Activated effector memory CD4-positive, alpha-beta T cell treated with Interleukin-2 at 50 U/mL for 16 hours (primary cell): Measurements from ENCODE around the gene SLC49A3.
"Not testable (repeated sequence)": the region's sequence is repeated elsewhere in the genome, so short reads cannot be mapped to it uniquely, and the experiment has no call there.

Experiments used
- DNase-seq: peaks from one replicate; pipeline ENCODE4 v3.0.0-alpha.2; 2020

Gene SLC49A3

GRCh38 chr4:650951-651883 is 37.7 kb downstream of the SLC49A3 start:
- no peak for DNase-seq

GRCh38 chr4:650461-650860 is 38.5 kb downstream of the SLC49A3 start:
- no peak for DNase-seq

GRCh38 chr4:649751-650310 is 39.1 kb downstream of the SLC49A3 start:
- no peak for DNase-seq

GRCh38 chr4:649293-649625 is 39.7 kb downstream of the SLC49A3 start:
- DNase-seq: no peak

- no peak for DNase-seq
Measured at GRCh38 chr4:648579-649292, 40.2 kb downstream of the SLC49A3 start.

GRCh38 chr4:647481-647880 is 41.5 kb downstream of the SLC49A3 start:
- no peak for DNase-seq

- no peak for DNase-seq
Measured at GRCh38 chr4:646460-646859, 42.5 kb downstream of the SLC49A3 start.

- not testable (repeated sequence) for DNase-seq
Measured at GRCh38 chr4:642366-642765, 46.6 kb downstream of the SLC49A3 start.

GRCh38 chr4:637536-638280 is 51.2 kb downstream of the SLC49A3 start:
- DNase-seq: no peak

GRCh38 chr4:636628-637159 is 52.3 kb downstream of the SLC49A3 start:
- DNase-seq: no peak

- no peak for DNase-seq
Measured at GRCh38 chr4:635851-636627, 52.9 kb downstream of the SLC49A3 start.

GRCh38 chr4:635066-635835 is 53.7 kb downstream of the SLC49A3 start:
- DNase-seq: not testable (repeated sequence)

- no peak for DNase-seq
Measured at GRCh38 chr4:634599-634985, 54.4 kb downstream of the SLC49A3 start.

GRCh38 chr4:633976-634598 is 54.9 kb downstream of the SLC49A3 start:
- DNase-seq: no peak

- DNase-seq: no peak
Measured at GRCh38 chr4:633406-633805, 55.5 kb downstream of the SLC49A3 start.

GRCh38 chr4:632926-633325 is 56.0 kb downstream of the SLC49A3 start:
- no peak for DNase-seq

- no peak for DNase-seq
Measured at GRCh38 chr4:632196-632790, 56.7 kb downstream of the SLC49A3 start.
